Eye (tissue), 1 donor: ENCODE results near the gene STIM1.
A peak's percentile ranks its signal among the peaks of the same experiment; 100 is the strongest.

ENCODE experiments used
- DNase-seq: peaks from one replicate; pipeline ENCODE4 v3.0.0-alpha.2; 2015

The STIM1 gene

GRCh38 chr11:3831378-3832239 is 23.9 kb upstream of the STIM1 start:
- DNase-seq, result no peak

DNA sequence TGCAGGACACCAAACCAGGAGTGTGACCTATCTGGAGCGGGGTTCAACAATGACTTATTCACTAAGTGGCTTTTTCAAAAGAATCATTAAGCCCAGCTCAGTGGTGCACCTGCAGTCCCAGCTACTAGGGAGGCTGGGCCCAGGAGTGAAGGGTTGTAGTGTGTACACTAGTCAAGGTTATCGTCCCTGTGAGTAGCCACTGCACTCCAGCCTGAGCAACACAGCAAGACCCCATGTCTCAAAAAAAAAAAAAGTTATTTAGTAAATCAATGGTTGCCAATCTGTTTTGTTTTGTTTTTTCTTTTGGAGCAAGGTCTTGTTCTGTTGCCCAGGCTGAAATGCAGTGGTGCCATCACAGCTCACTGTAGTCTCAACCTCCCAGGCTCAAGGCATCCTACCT is 22.6 kb upstream of the STIM1 start:
- no peak for DNase-seq

DNA sequence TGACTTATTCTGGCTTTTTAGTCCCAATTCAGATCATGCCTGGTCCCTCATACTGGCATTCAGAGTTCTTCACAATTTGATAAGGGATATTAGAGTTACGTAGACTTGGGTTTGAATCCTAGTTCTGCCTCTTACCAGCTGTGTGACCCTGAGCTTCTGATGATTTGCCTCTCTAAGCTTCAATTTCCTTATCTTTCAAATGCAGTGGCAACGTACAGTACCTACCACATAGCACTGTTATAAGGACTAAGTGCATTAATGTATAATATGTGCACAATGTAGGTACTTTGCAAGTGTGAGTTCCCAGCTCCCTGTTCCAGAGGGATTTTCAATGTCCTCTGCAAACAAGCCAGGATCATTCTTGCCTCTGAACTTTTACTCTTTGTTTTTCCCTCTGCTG is 22.0 kb upstream of the STIM1 start:
- DNase-seq, result no peak

DNA sequence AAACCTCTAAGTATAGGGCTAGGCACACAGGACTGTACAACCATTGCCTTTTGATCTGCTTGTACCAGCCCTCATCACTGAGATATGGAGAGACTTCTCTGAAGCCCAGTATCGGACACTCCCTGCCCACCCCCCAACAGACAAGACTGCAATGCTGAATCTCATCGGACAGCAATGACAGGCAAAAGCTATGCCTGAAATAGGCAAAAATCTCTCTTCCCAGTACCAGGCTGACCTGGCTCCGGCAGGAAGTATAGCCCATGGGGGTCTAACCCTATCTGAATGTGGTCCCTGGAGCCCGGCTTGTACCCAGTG is 21.2 kb upstream of the STIM1 start:
- DNase-seq, result no peak

- no peak for DNase-seq
Observed at GRCh38 chr11:3834664-3835461, 20.6 kb upstream of the STIM1 start.

DNA sequence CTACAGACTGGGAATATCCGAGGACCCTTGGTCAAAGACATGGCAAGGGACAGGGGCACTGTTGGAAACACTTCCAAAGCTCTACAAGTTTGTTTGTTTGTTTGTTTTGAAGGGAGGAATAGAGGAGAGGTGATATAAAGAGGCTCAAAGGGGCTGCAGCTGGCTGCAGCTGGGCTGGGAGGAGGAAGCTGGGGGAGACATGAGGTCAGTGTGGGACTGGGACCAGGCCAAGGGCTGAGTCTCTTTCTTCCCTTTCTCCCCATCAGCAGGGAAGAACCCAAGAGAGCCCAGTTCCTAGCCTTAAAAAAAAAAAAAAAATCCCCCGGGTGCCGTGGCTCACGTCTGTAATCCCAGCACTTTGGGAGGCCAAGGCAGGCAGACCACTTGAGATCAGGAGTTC is 19.7 kb upstream of the STIM1 start:
- DNase-seq, result no peak

- DNase-seq, result no peak
Observed at GRCh38 chr11:3836903-3837302, 18.6 kb upstream of the STIM1 start.

DNA sequence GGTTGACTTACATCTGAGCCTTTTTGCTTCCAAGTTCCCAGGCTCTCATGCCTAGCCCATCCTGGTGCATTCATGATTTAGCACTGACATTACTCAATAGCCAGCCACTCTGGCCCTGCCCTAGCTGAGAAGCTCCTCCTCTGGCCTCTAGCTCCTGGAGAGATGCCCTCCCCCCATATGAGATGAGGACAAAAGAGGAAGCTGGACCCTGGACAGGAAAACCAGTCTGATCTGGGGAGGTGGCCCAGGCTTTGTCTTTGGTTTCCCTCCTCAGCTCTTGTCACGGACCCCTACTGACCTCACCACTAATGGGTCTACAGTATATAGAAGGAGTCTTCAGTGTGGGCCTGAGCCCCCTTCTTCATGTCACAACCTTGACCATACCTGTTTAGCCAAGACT is 17.7 kb upstream of the STIM1 start:
- no peak for DNase-seq

- no peak for DNase-seq
Observed at GRCh38 chr11:3838504-3838903, 17.0 kb upstream of the STIM1 start.

DNA sequence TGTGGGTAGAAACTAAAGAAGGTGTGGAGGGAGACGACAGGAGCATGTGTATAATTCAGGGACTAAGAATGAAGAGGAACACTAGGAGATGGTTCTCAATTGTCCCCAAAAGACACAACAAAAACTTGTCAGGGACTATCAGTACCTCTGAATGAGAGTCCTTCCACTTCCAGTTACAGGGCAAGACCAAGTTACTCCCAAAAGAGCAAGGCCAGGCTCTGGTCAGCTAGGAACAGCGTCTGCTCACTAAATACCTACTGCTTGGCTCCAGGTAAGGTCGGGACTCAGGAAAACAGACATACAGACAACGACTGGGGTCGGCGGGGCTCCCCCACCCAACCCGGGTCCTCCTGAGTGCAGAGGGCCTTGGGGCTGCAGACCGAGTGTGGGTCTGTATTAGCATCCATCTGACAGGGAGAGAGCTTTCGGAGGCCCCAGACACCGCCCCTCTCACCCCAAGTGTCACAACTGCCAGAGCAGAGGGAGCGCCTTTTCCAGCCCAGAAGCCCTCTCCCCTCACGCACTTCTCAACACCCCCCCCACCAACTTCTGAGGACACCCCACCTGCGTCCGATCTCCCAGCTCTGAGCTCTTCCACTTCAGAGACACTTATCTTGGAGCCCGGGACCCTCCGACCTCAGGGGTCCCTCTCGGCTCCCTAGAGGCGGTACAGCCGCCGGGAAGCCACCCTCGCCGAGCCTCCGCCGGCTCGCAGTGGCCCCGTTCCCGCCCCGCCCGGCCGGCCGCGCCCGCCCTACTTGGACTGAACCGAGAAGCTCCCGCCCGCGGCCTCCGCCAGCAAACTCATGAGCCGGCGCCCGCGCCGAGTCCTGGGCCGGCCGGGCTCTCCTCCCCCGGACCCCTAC is 15.2 kb upstream of the STIM1 start:
- peak; percentile 76 for DNase-seq

DNA sequence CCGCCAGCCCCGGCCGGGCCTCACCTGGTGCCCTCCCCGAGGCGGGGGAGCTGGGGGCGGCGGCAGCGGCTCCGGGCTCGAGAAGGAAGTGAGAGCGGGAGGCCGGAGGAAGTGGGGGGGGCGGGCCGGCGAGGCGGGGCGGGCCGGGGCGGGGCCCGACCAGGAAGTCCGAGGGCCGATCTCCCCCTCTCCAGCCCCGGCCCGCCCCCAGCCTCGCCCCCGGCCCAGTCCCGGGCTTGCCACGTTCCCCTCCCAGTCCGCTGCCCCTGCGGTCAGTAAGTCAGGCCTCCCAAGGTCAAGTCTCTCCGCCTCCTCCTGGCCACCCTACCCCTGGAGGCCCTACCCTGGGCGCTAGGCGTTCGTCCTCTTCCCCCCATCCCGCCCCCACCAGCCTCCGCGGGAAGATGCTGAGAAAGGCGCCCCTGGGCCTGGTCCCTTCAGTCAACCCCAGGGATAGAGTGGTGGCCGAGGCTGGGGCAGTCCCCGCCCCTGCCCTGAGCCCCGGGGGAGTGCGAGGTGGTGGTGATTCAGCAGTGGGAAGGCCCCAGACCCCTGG is 14.5 kb upstream of the STIM1 start, which contains the start of gene RHOG:
RHOG (minus strand) TSS at position 90 of the 556 bp plus-strand sequence. CDS start 12,821 bp downstream, outside the sequence.
- no peak for DNase-seq

DNA sequence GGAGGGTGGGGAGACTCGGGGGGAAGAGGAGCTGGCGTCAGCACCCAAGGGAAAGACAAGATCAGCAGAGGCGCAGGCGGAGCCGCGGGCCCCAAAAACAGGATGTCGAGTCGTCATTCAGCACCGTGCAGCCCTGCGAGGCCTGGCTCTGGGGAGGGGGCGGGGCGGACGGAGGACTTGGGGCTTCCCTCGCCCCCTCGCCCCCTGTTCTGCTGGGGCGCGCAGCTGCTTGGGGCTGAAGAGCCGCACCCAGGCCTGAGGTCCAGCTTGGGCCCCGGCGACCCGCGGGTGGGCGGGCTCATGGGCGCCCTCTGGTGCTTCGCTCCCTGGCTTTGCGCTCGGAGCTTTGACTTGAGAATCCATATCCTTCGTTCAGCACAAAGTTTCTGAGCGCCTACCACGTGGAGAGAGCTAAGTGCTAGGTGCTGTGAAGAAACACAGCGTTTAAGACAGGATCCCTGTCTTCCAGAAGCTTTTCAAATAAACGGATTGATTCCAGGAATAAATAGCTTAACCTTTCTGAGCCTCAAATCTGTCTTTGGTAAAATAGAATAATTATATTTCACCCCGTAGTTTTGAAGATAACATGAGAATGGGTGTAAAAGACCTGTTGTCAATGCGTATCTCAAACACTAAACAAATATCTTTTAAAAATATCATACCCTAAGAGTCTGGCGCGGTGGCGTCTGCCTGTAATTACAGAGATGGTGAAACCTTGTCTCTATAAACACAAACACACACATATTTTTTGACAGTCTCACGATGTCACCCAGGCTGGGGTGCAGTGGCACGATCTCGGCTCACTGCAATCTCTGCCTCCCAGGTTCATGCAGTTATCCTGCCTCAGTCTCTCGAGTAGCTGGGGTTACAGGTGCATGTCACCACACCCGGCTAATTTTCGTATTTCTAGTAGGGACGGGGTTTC is 13.8 kb upstream of the STIM1 start:
- peak; percentile 91 for DNase-seq

- no peak for DNase-seq
Observed at GRCh38 chr11:3843326-3843725, 12.1 kb upstream of the STIM1 start.

DNA sequence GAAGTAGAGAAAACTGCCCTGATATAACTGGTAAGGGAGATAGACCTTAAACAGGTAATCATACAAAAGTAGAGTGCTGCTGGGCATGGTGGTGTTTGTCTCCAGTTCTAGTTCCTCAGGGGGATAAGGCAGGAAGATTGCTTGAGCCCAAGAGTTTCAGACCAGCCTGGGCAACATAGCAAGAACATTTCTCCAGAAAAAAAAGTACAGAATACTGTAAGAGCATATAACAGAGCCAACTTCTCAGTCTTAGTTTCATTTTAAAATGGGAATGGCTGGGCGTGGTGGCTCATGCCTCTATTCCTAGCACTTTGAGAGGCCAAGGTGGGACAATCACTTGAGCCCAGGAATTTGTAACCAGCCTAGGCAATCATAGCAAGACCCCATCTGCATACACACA is 10.2 kb upstream of the STIM1 start:
- DNase-seq, result no peak

GRCh38 chr11:3845670-3846069 is 9.8 kb upstream of the STIM1 start:
- DNase-seq, result no peak

GRCh38 chr11:3849297-3849874 is 6.1 kb upstream of the STIM1 start:
- peak; percentile 80 for DNase-seq

- DNase-seq, result no peak
Observed at GRCh38 chr11:3853545-3853842, 2.0 kb upstream of the STIM1 start.

- peak; percentile 12 for DNase-seq
Observed at GRCh38 chr11:3853899-3854659, 1.4 kb upstream of the STIM1 start.

DNA sequence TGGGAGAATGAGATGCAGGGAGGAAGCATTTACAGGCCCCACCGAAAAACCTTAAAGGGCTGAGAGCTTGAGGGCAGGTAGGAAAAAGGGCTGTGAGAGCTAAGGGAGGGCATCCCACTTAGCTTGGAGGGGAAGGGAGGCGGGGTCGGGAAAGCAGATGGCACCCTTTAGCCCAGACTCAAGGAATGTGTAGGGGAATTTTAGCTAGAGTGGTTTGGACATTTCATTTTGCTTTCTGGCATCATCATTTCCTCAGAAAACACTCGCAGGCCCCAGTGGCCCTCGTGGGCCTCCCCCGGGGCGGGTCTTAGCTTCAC is 846 bp upstream of the STIM1 start:
- DNase-seq, result no peak

DNA sequence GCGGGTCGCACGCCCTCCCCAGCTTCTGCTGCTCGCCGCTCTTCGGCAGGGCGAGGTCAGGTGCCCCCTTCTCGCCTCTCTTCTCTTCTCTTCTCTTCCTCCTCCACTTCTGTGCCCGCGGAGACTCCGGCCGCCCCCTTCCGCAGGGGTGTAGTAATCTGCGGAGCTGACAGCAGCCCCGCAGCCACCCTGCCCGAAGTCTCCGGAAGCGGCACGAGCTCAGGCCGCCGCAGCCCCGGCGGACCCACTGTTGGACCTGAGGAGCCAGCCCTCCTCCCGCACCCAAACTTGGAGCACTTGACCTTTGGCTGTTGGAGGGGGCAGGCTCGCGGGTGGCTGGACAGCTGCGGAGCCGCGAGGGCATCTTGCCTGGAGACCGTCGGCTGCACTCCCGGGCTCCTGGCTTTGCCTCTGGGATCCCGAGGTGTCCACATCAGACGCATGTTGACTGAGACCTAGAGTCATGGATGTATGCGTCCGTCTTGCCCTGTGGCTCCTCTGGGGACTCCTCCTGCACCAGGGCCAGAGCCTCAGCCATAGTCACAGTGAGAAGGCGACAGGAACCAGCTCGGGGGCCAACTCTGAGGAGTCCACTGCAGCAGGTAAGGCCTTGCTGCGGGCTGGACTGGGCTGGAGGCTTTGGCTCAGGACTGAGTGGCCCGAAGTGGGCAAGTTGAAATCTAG is 486 bp downstream of the STIM1 start:
- peak; percentile 68 for DNase-seq
